ENCODE results near the gene CEP68.
A peak's percentile ranks its signal among the peaks of the same experiment; 100 is the strongest.

DNA sequence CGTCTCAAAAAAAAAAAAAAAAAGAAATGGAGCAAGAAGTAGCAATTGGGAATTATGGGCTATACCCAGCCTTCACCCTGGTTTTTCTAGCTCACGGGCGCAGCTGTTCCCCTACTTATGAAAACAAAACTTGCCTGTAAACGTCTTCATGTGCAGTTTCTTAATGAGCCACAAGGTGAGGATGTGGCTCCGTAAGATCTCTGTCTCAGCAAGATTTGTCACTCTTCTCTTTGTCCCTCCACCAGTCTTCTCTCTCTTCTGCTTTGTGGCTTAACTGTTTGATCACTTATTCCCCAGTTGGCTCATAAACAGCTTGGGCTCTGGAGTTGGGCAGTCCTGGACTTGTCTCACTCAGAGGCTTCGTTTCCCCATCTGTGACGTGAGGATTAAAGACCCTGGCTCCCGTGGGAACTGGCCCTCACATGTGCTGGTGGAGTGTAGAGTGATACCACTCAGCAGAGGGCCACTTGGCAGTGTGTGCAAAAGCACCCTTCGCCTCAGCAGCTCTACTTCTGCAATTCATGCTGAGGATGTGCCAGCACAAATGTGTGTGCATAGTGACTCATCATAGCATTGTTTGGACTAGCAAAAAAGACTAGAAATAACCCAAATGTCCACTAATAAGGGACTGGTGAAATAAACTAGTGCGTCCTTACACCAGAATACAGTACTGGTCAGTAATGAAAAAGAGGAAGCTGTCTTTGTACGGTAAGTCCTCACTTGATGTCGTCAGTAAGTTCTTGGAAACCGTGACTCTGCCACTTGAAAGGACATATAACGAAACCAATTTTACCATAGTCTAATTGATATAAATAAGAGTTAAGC is 8.7 kb downstream of the CEP68 start:
- TF ChIP-seq CTCF (IDR thresholded peaks at IDR 0.05 in 4 of 5, conservative IDR thresholded peaks at IDR 0.05 in 1 of 5) (peak; percentile 76 to 90 (median 83)), POLR2A (IDR thresholded peaks at IDR 0.05) (peak; percentile 10 to 56)
